ENCODE results near the gene NHLRC4. TPM values are rescaled to one million over a fixed set of nuclear protein-coding genes. Genes with fewer than 3 reads are reported as not detected.

Gene NHLRC4
- total and polyA plus RNA-seq, 2 of the 13 experiments (the other 11 are each of a cell fraction or from before 2014, with no cell fraction given): 0.40 to 0.59 TPM

GRCh38 chr16:543301-544164, 23.3 kb upstream of the NHLRC4 start (continued):
- no peak for TF ChIP-seq HINFP (CRISPR knock-in tag; IDR thresholded peaks at IDR 0.05; ENCODE audit: low read depth)
- peak; percentile 6; the same call in 1 of the 2 replicates for TF ChIP-seq RAD21 (CRISPR knock-in tag; IDR thresholded peaks at IDR 0.05)
- TF ChIP-seq MEIS2 (CRISPR knock-in tag; IDR thresholded peaks at IDR 0.05): 0 out of 2 replicates have a peak, but pooled peaks have one; percentile 34
- TF ChIP-seq RXRB (CRISPR knock-in tag; IDR thresholded peaks at IDR 0.05; ENCODE audit: borderline replicate concordance): peak; percentile 50
- TF ChIP-seq TCF7L2 (IDR thresholded peaks at IDR 0.05; ENCODE audit: low read depth, low read length): no peak
- no peak for TF ChIP-seq HNF1A (IDR thresholded peaks at IDR 0.05; ENCODE audit: low read depth)
- TF ChIP-seq HNF1A (CRISPR knock-in tag; IDR thresholded peaks at IDR 0.05; ENCODE audit: borderline replicate concordance): no peak
- TF ChIP-seq RNF219 (CRISPR knock-in tag; IDR thresholded peaks at IDR 0.05): no peak
- TF ChIP-seq XBP1 (CRISPR knock-in tag; IDR thresholded peaks at IDR 0.05): no peak
- TF ChIP-seq, protein P1, sequence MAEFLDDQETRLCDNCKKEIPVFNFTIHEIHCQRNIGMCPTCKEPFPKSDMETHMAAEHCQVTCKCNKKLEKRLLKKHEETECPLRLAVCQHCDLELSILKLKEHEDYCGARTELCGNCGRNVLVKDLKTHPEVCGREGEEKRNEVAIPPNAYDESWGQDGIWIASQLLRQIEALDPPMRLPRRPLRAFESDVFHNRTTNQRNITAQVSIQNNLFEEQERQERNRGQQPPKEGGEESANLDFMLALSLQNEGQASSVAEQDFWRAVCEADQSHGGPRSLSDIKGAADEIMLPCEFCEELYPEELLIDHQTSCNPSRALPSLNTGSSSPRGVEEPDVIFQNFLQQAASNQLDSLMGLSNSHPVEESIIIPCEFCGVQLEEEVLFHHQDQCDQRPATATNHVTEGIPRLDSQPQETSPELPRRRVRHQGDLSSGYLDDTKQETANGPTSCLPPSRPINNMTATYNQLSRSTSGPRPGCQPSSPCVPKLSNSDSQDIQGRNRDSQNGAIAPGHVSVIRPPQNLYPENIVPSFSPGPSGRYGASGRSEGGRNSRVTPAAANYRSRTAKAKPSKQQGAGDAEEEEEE (CRISPR knock-in tag; IDR thresholded peaks at IDR 0.05; ENCODE audit: borderline replicate concordance): no peak
- TF ChIP-seq ZNF232 (CRISPR knock-in tag; IDR thresholded peaks at IDR 0.05; ENCODE audit: borderline replicate concordance): no peak
